ENCODE measurements around the gene OLFML2B. TPM values are rescaled to one million over a fixed set of nuclear protein-coding genes. Genes with fewer than 3 reads are reported as not detected.

The OLFML2B gene
- total RNA-seq = 10 to 100 TPM; 11.0 to 12.4 TPM
- polyA plus RNA-seq = 10 to 100 TPM in 1 of 2 donors, 1 to 10 TPM in 1; 3.0 to 52.2 TPM
- long read RNA-seq, donor 1, partial matches to known transcripts = 0 of 2 reads
- long read RNA-seq, donor 1, other reads (novel, unspliced or antisense) = 0 of 2 reads
- long read RNA-seq, donor 2, partial matches to known transcripts = 6 of 6 reads
- long read RNA-seq, donor 2, other reads (novel, unspliced or antisense) = 0 of 6 reads
- long read RNA-seq, donor 3 = 0 reads
- long read RNA-seq, donor 4, partial matches to known transcripts = 0 of 2 reads
- long read RNA-seq, donor 4, other reads (novel, unspliced or antisense) = 0 of 2 reads
- long read RNA-seq, donor 5, partial matches to known transcripts = 0 of 1 reads
- long read RNA-seq, donor 5, other reads (novel, unspliced or antisense) = 0 of 1 reads

DNA sequence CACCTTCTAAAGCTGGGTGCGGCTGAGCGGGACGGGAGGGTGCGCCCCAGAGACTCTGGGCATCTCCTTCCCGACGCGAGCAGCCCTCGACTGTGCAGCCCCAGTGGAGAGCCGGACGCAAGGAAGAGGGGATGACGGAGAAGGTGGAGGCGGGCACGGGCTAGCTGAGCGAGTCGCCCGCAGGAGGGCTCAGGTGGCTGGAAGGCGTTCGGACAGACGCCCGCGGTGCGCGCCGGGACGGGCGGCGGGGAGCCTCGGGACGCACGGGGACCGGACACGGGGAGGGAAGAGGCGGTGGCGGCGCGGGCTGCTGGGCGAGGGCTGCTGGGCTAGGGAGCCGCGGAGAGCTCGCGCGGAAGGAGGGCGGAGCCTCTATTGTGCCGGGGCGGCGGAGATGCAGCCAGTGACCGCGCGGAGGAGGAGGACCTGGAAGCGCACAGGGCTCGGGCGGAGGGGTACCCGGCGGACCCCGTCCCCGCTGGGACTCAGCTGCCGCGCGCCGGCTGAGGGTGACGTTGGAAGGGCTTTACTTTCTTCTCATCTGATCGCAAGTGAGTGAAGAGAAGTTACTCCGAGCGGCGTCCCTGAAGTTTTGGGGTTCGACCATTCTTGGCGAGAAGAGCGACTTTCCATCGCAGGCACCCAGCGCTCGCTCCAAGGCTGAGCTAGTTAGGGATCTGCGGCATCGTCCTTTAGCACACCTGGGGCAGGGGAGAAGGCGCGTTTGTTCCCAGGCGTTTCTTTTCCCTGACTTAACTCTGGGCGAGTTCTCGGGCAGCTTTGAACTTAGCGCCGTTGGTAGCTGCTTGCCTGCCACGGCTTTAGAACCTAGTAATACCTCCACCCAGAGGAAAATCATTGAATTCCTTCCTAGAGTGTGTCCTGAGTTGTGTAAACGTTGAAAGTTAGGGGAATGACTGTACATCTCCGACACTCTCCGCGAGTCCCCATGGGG, at the start of gene OLFML2B:
TSS of gene OLFML2B (minus strand) at position 323 of the 955 bp plus-strand sequence. CDS start 439 bp downstream, outside the sequence.
- WGBS, 2 donors = 1% methylated on average over 52 to 85 of the region's 85 CpGs
- Histone ChIP-seq H3K36me3 (ENCODE audit: control insufficient read depth in 4 of 4, insufficient read depth in 4 of 4, low read length in 4 of 4) (no peaks in the 10 kb centered on the region), H3K27me3 (ENCODE audit: control insufficient read depth in 3 of 3, insufficient read depth in 3 of 3, low read length in 2 of 3) (peaks cover 0 to 32% (median 32%) of the 10 kb centered on the region in 3 donors), H3K4me1 (ENCODE audit: control insufficient read depth in 5 of 5, insufficient read depth in 5 of 5, low read length in 5 of 5) (peaks cover 0 to 18% (median 4%) of the 10 kb centered on the region in 5 donors), H3K27ac (ENCODE audit: low read depth in 1 of 2, low read length in 1 of 2) (peak within 1 kb of the TSS in 1 of 2 donors; percentile 49), H3K9ac (ENCODE audit: insufficient read depth in 1 of 2, low read length in 2 of 2) (peak within 1 kb of the TSS in 1 of 2 donors; percentile 26), H3K4me3 (peak within 1 kb of the TSS; percentile 49), H3K9me3 (ENCODE audit: control insufficient read depth in 4 of 4, insufficient read depth in 3 of 4, low read length in 3 of 4) (peaks cover 0 to 3% (median 0%) of the 10 kb centered on the region in 4 donors)
- ATAC-seq (ENCODE audit: insufficient read depth, low FRiP score) = peak; percentile 88
- peak; percentile 56 to 67 (median 63) for DNase-seq
- TF ChIP-seq, protein P1, sequence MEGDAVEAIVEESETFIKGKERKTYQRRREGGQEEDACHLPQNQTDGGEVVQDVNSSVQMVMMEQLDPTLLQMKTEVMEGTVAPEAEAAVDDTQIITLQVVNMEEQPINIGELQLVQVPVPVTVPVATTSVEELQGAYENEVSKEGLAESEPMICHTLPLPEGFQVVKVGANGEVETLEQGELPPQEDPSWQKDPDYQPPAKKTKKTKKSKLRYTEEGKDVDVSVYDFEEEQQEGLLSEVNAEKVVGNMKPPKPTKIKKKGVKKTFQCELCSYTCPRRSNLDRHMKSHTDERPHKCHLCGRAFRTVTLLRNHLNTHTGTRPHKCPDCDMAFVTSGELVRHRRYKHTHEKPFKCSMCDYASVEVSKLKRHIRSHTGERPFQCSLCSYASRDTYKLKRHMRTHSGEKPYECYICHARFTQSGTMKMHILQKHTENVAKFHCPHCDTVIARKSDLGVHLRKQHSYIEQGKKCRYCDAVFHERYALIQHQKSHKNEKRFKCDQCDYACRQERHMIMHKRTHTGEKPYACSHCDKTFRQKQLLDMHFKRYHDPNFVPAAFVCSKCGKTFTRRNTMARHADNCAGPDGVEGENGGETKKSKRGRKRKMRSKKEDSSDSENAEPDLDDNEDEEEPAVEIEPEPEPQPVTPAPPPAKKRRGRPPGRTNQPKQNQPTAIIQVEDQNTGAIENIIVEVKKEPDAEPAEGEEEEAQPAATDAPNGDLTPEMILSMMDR (IDR thresholded peaks at IDR 0.05; ENCODE audit: control extremely low read depth, extremely low read depth) = no peak

DNA sequence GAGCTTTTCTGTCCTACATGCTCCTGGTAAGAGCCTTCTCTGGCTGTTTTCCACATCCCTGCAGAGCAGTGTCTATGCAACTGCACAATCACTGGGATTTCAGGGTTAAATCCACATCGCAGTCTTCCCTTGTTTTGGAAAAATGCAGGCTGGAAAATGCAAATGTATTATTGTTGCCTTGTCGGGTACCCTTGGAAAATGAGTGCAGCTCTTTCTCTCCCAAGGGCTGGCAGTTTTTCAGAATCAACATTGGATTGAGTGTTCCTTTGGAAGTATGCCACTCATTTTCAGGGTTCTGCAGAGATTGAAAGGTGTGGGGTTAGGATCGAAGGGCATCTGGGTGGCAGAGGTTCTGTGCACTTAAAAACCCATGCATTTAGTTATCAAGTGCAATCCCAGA, 49.1 kb upstream of the OLFML2B start:
- Histone ChIP-seq H3K4me3 (no peak overlapping the region), H3K9ac (ENCODE audit: insufficient read depth in 1 of 2, low read length in 2 of 2) (no peak overlapping the region), H3K36me3 (ENCODE audit: control insufficient read depth in 4 of 4, insufficient read depth in 4 of 4, low read length in 4 of 4) (no peaks in the 10 kb centered on the region), H3K9me3 (ENCODE audit: control insufficient read depth in 4 of 4, insufficient read depth in 3 of 4, low read length in 3 of 4) (peaks cover 0 to 4% (median 0%) of the 10 kb centered on the region in 4 donors), H3K27ac (ENCODE audit: low read depth in 1 of 2, low read length in 1 of 2) (no peak overlapping the region), H3K4me1 (ENCODE audit: control insufficient read depth in 5 of 5, insufficient read depth in 5 of 5, low read length in 5 of 5) (peaks cover 0 to 20% (median 8%) of the 10 kb centered on the region in 5 donors), H3K27me3 (ENCODE audit: control insufficient read depth in 3 of 3, insufficient read depth in 3 of 3, low read length in 2 of 3) (peaks cover 0 to 6% (median 0%) of the 10 kb centered on the region in 3 donors)
- 54 to 74% methylated on average over 3 of the region's 3 CpGs for WGBS, 2 donors
- TF ChIP-seq, protein P1 (IDR thresholded peaks at IDR 0.05; ENCODE audit: control extremely low read depth, extremely low read depth) = no peak
- DNase-seq (peak in 1 of 3 donors; percentile 9), ATAC-seq (ENCODE audit: insufficient read depth, low FRiP score) (no peak)

DNA sequence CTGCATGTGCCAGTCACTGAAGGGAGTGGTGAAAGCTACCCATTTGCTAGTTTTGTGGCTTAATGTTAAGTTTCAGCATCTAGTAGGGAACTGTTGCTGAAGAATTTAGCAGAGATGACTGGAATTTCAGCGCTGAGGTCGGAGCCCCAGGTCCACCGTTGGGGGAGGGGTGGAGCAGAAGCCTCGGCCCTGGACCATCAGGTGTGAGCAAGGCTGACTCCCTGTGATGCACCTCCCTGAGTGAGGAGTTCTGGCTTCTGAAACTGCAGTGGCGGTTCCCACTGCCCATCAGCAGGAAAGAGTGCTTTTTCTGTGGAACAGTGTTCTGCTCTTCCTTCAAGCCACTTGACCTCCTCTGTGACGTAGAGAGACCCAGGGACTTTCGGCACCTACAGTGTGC, 47.2 kb upstream of the OLFML2B start:
- DNase-seq (no peak), ATAC-seq (ENCODE audit: insufficient read depth, low FRiP score) (no peak)
- H3K4me3 ChIP-seq = no peak overlapping the region
- peaks cover 0 to 20% (median 8%) of the 10 kb centered on the region in 5 donors for H3K4me1 ChIP-seq (ENCODE audit: control insufficient read depth in 5 of 5, insufficient read depth in 5 of 5, low read length in 5 of 5)
- H3K9ac ChIP-seq (ENCODE audit: insufficient read depth in 1 of 2, low read length in 2 of 2) = no peak overlapping the region
- no peak overlapping the region for H3K27ac ChIP-seq (ENCODE audit: low read depth in 1 of 2, low read length in 1 of 2)
- H3K36me3 ChIP-seq (ENCODE audit: control insufficient read depth in 4 of 4, insufficient read depth in 4 of 4, low read length in 4 of 4) = no peaks in the 10 kb centered on the region
- TF ChIP-seq, protein P1 (IDR thresholded peaks at IDR 0.05; ENCODE audit: control extremely low read depth, extremely low read depth) = no peak
- H3K9me3 ChIP-seq (ENCODE audit: control insufficient read depth in 4 of 4, insufficient read depth in 3 of 4, low read length in 3 of 4) = peaks cover 0 to 4% (median 0%) of the 10 kb centered on the region in 4 donors
- WGBS, 2 donors = 36 to 49% methylated on average over 7 of the region's 7 CpGs
- H3K27me3 ChIP-seq (ENCODE audit: control insufficient read depth in 3 of 3, insufficient read depth in 3 of 3, low read length in 2 of 3) = peaks cover 0 to 10% (median 0%) of the 10 kb centered on the region in 3 donors
